BE2C (cell line): ENCODE measurements around the gene IGF2R.

Experiments
- DNase-seq: peaks from one replicate; pipeline ENCODE4 v3.0.0-alpha.2; 2020
- H3K27me3 ChIP-seq: fragments of 250-450 bp; sonication (Bioruptor Pico); 2 replicates; pipeline ENCODE4 v1.5.1; 2020; ENCODE audit warnings: mild to moderate bottlenecking
- H3K36me3 ChIP-seq: fragments of 250-450 bp; sonication (Bioruptor Pico); 2 replicates; pipeline ENCODE4 v1.5.1; 2020; ENCODE audit warnings: mild to moderate bottlenecking
- H3K4me1 ChIP-seq: fragments of 250-450 bp; sonication (Bioruptor Pico); 2 replicates; pipeline ENCODE4 v1.5.1; 2020
- H3K4me3 ChIP-seq: 2 replicates; pipeline ENCODE4 v1.5.1; 2011; ENCODE audit warnings: low read depth, low read length
- H3K9me3 ChIP-seq: fragments of 250-450 bp; sonication (Bioruptor Pico); 2 replicates; pipeline ENCODE4 v1.5.1; 2020
- CTCF ChIP-seq: IDR thresholded peaks from 2 replicates; pipeline ENCODE4 v1.5.1; 2012; ENCODE audit warnings: mild to moderate bottlenecking, low read depth, low read length

The IGF2R gene

GRCh38 chr6:159941286-159942113 is 27.4 kb upstream of the IGF2R start:
- Histone ChIP-seq H3K27me3 (peaks cover 4% of the 10 kb centered on the region), H3K36me3 (no peaks in the 10 kb centered on the region), H3K9me3 (no peaks in the 10 kb centered on the region), H3K4me3 (no peak overlapping the region), H3K4me1 (no peaks in the 10 kb centered on the region)
- peak; percentile 50 for TF ChIP-seq CTCF
- DNase-seq: no peak

GRCh38 chr6:159943101-159943632 is 25.7 kb upstream of the IGF2R start:
- Histone ChIP-seq H3K9me3 (no peaks in the 10 kb centered on the region), H3K4me1 (no peaks in the 10 kb centered on the region), H3K4me3 (no peak overlapping the region), H3K27me3 (no peaks in the 10 kb centered on the region; the same call in none of the 2 replicates), H3K36me3 (no peaks in the 10 kb centered on the region)
- no peak for TF ChIP-seq CTCF
- no peak for DNase-seq

- no peaks in the 10 kb centered on the region; the same call in none of the 2 replicates for H3K27me3 ChIP-seq
- no peak for DNase-seq
- TF ChIP-seq CTCF: no peak
- no peaks in the 10 kb centered on the region for H3K36me3 ChIP-seq
- H3K9me3 ChIP-seq: no peaks in the 10 kb centered on the region
- H3K4me3 ChIP-seq: no peak overlapping the region
- H3K4me1 ChIP-seq: no peaks in the 10 kb centered on the region
Observed at GRCh38 chr6:159943968-159944598, 24.8 kb upstream of the IGF2R start.

- TF ChIP-seq CTCF: no peak
- no peaks in the 10 kb centered on the region; the same call in none of the 2 replicates for H3K27me3 ChIP-seq
- no peaks in the 10 kb centered on the region for H3K4me1 ChIP-seq
- H3K4me3 ChIP-seq: no peak overlapping the region
- H3K36me3 ChIP-seq: no peaks in the 10 kb centered on the region
- no peaks in the 10 kb centered on the region for H3K9me3 ChIP-seq
- no peak for DNase-seq
Observed at GRCh38 chr6:159945801-159946392, 23.0 kb upstream of the IGF2R start.

- H3K9me3 ChIP-seq: no peaks in the 10 kb centered on the region
- H3K4me1 ChIP-seq: no peaks in the 10 kb centered on the region
- no peaks in the 10 kb centered on the region; the same call in none of the 2 replicates for H3K27me3 ChIP-seq
- no peaks in the 10 kb centered on the region for H3K36me3 ChIP-seq
- DNase-seq: no peak
- no peak for TF ChIP-seq CTCF
- H3K4me3 ChIP-seq: no peak overlapping the region
Observed at GRCh38 chr6:159946912-159947311, 22.0 kb upstream of the IGF2R start.
